GM19463 (cell line): ENCODE data around the gene CAPN11.

Experiments used
- ATAC-seq: cut with Tn5 transposase; IDR thresholded peaks from one replicate; pipeline ENCODE4 v1.9.1; 2021; ENCODE audit warnings: mild to moderate bottlenecking, moderate library complexity; ENCODE audit not compliant: unreplicated experiment

Gene CAPN11

GRCh38 chr6:44202972-44203750 lies 44.5 kb downstream of the CAPN11 start:
- ATAC-seq = no peak

DNA sequence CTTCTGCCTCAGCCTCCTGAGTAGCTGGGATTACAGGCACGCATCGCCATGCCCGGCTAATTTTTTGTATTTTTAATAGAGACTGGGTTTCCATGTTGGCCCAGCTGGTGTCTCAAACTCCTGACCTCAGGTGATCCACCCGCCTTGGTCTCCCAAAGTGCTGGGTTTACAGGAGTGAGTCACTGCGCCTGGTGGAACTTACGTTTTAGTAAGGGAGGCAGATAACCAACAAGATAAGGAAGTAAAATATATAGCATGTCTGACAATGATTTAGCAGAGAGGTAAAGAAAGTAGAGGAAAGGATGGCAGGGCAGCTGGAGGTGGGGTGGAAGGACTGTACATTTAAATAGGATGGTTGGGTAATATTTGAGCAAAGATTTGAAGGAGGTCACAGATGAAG lies 45.3 kb downstream of the CAPN11 start:
- no peak for ATAC-seq

GRCh38 chr6:44207966-44208365 lies 49.3 kb downstream of the CAPN11 start:
- no peak for ATAC-seq

- ATAC-seq = no peak
Measured at GRCh38 chr6:44211284-44211683, 52.7 kb downstream of the CAPN11 start.

- ATAC-seq = no peak
Measured at GRCh38 chr6:44214307-44214706, 55.7 kb downstream of the CAPN11 start.

- no peak for ATAC-seq
Measured at GRCh38 chr6:44216677-44217331, 58.2 kb downstream of the CAPN11 start, which contains the start of gene MYMX. TSS of gene MYMX (plus strand) at chr6:44216926. CDS start at chr6:44217472, 546 bp downstream.

DNA sequence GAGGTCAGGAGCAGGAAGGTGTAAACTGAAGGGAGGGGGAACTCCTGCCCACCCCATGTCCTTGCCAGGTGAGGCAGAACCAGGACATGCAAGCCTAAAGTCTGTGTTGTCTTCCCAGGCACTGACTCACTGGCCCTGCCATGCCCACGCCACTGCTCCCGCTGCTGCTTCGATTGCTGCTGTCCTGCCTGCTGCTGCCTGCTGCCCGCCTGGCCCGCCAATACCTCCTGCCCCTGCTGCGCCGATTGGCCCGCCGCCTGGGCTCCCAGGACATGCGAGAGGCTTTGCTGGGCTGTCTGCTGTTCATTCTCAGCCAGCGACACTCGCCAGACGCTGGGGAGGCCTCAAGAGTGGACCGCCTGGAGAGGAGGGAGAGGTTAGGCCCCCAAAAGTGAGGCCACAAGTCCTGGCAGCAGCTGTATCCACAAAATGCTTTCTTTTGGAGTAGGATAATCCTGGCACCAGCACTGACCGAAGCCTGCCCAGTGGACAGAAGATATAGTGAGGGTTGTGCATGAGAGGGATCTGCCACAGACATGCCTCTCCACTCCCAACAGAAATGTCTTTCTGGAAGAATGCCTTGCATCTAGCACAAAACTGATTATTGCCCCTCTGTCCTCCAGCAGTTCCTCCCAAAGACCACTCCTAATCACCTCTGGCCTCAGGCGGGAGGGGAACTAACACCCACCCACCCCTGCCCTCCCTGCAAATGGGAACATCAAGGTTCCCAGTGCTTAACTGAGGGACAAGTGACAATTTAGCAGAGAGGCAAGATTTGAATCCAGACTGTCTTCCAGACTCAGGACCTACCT lies 58.9 kb downstream of the CAPN11 start:
- no peak for ATAC-seq

- ATAC-seq = peak; percentile 58
Measured at GRCh38 chr6:44219053-44219814, 60.6 kb downstream of the CAPN11 start.

DNA sequence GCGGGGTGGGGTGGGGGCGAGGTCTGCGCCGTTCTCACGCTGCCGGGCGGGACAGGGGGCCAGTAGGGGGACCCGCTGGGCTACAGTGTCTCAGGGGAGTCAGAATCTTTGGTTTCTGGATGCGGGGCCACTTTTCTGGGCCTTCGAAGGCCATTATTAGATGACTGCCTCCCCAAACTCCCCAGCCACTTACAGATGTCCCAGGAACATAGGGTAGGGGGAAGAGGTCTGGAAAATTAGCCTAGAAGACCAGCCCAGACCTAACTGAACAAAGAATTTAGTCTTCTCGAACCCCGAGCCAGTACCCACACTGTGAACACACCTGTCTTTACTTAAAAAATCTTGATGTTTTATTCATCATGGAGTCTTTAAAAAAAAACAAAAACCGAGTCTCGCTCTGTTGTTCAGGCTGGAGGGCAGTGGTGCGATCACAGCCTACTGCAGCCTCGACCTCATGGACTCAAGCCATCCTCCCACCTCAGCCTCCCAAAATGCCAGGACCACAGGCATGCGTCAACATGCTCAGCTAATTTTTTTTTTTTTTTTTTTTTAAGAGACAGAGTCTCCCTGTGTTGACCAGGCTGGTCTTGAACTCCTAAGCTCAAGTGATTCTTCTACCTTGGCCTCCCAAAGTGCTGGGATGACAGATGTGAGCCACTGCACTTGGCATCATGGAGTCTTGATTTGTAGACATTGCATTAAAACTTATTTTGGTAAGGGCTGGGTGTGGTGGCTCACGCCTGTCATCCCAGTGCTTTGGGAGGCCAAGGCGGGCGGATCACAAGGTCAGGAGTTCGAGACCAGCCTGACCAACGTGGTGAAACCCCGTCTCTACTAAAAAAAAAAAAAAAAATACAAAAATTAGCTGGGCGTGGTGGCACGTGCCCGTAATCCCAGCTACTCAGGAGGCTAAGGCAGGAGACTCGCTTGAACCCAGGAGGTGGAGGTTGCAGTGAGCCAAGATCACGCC lies 61.5 kb downstream of the CAPN11 start:
- ATAC-seq = no peak

- ATAC-seq = no peak
Measured at GRCh38 chr6:44220913-44221290, 62.3 kb downstream of the CAPN11 start.

DNA sequence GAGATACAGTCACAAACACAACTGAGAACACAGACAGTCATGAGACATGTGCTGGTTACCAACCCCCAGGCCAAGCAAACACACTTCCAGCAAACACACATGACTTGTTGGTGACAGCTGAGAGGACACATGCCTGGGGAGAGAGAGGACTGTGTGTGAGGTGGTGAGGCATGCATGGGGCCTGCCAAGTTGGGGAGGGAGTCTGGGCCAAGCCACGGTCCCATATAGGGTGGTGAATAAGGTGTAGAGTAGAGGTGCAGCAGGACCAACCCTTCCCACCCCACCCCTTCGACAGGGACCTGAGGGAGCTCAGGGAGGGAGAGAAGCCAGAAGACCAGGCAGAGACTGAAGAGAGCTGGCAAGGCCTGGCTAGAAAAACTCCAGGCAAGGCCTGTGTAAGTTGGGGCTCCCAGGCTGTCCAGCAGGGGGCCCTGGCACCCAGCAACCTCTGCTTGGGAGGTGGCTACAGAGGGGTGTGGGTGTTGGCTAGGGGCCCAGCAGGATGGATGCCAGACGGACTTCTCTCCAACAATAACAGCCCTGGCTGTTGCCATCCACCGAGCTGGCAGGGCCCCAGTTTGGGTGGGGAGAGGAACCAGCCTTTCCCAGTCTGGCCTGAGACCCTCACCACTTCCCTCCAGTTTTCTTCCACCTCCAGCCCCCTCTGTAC lies 62.8 kb downstream of the CAPN11 start:
- peak; percentile 46 for ATAC-seq

DNA sequence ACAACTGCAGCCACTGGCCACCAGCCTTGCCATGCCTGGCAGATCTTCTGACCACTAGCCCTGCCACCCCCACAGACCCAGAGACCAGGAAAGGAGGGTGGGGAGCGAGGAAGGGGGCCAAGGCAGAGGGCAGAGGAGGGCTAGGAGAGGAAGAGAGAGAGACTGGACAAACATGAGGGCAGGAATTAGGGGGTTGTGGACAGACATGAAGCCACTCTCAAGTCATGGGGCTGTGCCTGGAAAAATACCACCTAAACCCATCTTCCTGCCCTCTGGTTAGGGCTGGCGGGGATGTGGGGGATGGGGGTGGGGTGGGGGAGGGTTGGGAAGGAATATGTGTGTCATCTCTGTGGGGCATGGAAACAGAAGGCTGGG lies 63.3 kb downstream of the CAPN11 start:
- ATAC-seq = no peak

- ATAC-seq = peak; percentile 4
Measured at GRCh38 chr6:44222486-44223318, 64.1 kb downstream of the CAPN11 start.

- peak; percentile 37 for ATAC-seq
Measured at GRCh38 chr6:44223319-44224028, 64.9 kb downstream of the CAPN11 start, which contains the start of gene SLC29A1. TSS of gene SLC29A1 (plus strand) at chr6:44223595. CDS start at chr6:44227314, 3,719 bp downstream.

DNA sequence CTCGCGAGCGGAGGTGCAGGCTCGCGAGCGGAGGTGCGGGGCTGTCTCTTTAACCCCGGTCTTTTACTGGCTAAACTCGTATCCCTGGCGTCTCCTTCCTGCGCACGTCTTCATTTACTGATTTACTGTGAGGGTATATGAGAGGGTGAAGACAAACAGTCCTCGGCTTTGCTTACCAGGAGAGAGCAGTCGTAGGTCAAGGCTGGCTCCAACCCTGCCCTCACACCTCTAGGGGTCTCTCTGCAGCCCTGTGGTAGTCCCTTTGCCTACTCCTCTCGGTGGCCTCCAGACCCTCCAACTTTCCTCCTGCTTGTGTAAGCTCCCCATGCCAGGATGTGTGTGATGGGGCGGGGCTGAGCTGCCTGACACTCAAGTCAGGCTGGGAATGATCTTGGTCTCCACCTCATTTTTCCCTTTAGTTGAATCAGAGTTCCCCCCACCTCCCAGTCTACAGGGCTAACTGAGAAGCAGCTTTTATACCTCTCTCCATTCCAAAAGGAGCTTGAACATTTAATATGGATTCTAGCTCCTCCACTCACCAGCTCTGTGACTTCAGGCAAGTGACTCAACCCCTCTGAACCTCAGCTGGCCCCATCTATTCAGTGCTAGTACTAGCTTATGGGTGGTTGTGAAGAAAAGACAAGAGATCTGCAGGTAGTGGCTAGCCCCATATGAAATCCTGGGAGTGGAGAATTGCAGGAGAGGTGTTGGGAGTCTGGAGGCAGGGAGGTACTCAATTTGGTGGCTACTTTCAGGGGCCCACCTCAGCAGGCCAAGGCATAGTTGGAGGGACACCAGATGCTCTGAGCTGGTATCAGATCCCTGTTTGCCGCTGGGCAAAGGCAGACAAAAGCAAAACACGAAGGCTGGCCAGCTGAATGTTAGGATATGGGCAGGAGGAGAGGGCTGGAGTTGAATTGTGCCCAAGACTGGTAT lies 65.7 kb downstream of the CAPN11 start:
- no peak for ATAC-seq

DNA sequence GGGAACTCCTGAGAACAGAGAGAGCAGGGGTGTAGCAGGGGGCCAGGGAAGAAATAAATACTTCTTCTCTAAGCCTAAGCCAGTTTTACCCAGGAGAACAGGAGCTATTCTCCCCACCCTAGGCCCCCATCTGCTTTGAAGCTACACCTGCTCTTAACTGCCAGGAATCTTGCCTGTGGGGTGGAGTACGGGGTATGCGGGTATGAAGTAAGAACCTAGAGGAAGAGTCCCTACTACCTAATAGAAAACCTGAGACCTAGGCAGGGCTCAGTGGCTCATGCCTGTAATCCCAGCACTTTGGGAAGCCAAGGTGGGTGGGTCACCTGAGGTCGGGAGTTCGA lies 66.3 kb downstream of the CAPN11 start:
- ATAC-seq = no peak
